H1 (cell line): ENCODE data around the gene NEK11.

ENCODE experiments used
- BACH1 ChIP-seq: IDR thresholded peaks from 2 replicates; pipeline ENCODE4 v1.6.1; 2012; ENCODE audit warnings: low read length, improper control_type of control experiment
- CBX5 ChIP-seq: fragments of 300-800, 300-1000 bp; sonication (generic); IDR thresholded peaks from 2 replicates; pipeline ENCODE4 v1.7.1; 2016; ENCODE audit warnings: antibody characterized with exemption, low read length, low read depth
- CEBPB ChIP-seq: IDR thresholded peaks from 2 replicates; pipeline ENCODE4 v1.6.1; 2012; ENCODE audit warnings: low read depth, low read length
- CTCF ChIP-seq, 3 experiments: IDR thresholded peaks; 1 replicate in 2 of 3; 2 replicates in 1 of 3; pipeline versions ENCODE4 v1.5.1 to v1.6.1; 2011; ENCODE audit warnings: low read length in 3 of 3, mild to moderate bottlenecking in 3 of 3, inconsistent platforms in 2 of 3, low read depth in 1 of 3, moderate library complexity in 1 of 3; ENCODE audit not compliant: insufficient read depth in 1 of 3; ENCODE audit errors: control extremely low read depth in 1 of 3
- EZH2 ChIP-seq: fragments of 200-600 bp; sonication (generic); IDR thresholded peaks from 2 replicates; pipeline ENCODE4 v1.7.1; 2012; ENCODE audit warnings: low read depth, mild to moderate bottlenecking, moderate library complexity, low read length, inconsistent platforms; ENCODE audit not compliant: severe bottlenecking
- KDM1A ChIP-seq: fragments of 200-600, 300-600 bp; sonication (generic); IDR thresholded peaks from 2 replicates; pipeline ENCODE4 v1.7.1; 2016; ENCODE audit warnings: mild to moderate bottlenecking, low read length, borderline replicate concordance
- NRF1 ChIP-seq: IDR thresholded peaks from 2 replicates; pipeline ENCODE4 v1.6.1; 2011; ENCODE audit warnings: mild to moderate bottlenecking, low read depth, low read length, improper control_type of control experiment
- POLR2AphosphoS5 ChIP-seq: IDR thresholded peaks from 2 replicates; pipeline ENCODE4 v1.6.1; 2011; ENCODE audit warnings: low read depth, low read length
- POU5F1 ChIP-seq: IDR thresholded peaks from 2 replicates; pipeline ENCODE4 v1.6.1; 2011; ENCODE audit warnings: low read depth, mild to moderate bottlenecking, low read length, moderate library complexity
- SUZ12 ChIP-seq: fragments of 200-600 bp; sonication (generic); IDR thresholded peaks from 2 replicates; pipeline ENCODE4 v1.6.1; 2012; ENCODE audit warnings: mild to moderate bottlenecking, inconsistent platforms, low read length, moderate library complexity, mixed read lengths
- TAF1 ChIP-seq: IDR thresholded peaks from 2 replicates; pipeline ENCODE4 v1.6.1; 2011; ENCODE audit warnings: mild to moderate bottlenecking, low read depth, low read length
- TBP ChIP-seq: IDR thresholded peaks from 2 replicates; pipeline ENCODE4 v1.6.1; 2011; ENCODE audit warnings: low read depth, low read length, improper control_type of control experiment

GRCh38 chr3:131143802-131144201 is 117.1 kb downstream of the NEK11 start:
- TF ChIP-seq BACH1 (no peak), CTCF (IDR thresholded peaks at IDR 0.05; ENCODE audit: control extremely low read depth in 1 of 3, insufficient read depth in 1 of 3, low read depth in 1 of 3, low read length in 3 of 3) (no peak), POLR2AphosphoS5 (no peak), TAF1 (no peak), SUZ12 (no peak), EZH2 (no peak), CBX5 (no peak), POU5F1 (no peak), TBP (no peak), NRF1 (no peak), CEBPB (no peak), KDM1A (no peak)
